H9 (cell line): ENCODE data around the gene WRAP73. TPM values are rescaled to one million over a fixed set of nuclear protein-coding genes. Genes with fewer than 3 reads are reported as not detected.

Experiments
- DNase-seq: peaks from one replicate; pipeline ENCODE4 v3.0.0-alpha.2; 2017
- H2AFZ ChIP-seq: one replicate; pipeline ENCODE4 v1.6.1; 2013; ENCODE audit warnings: mild to moderate bottlenecking, low read length, control low read depth, moderate library complexity
- H2AK5ac ChIP-seq: 2 replicates; pipeline ENCODE4 v1.6.1; 2013; ENCODE audit warnings: low read length, control low read depth, mixed read lengths; ENCODE audit not compliant: insufficient read length
- H2BK120ac ChIP-seq: one replicate; pipeline ENCODE4 v1.6.1; 2013; ENCODE audit warnings: low read depth, mild to moderate bottlenecking, low read length, control low read depth, inconsistent platforms; ENCODE audit not compliant: poor library complexity, severe bottlenecking
- H2BK12ac ChIP-seq: 2 replicates; pipeline ENCODE4 v1.6.1; 2013; ENCODE audit warnings: low read length, control low read depth, mixed read lengths, low read depth; ENCODE audit not compliant: insufficient read length
- H2BK15ac ChIP-seq: 2 replicates; pipeline ENCODE4 v1.6.1; 2013; ENCODE audit warnings: low read depth, low read length, control low read depth
- H2BK20ac ChIP-seq: one replicate; pipeline ENCODE4 v1.6.1; 2013; ENCODE audit warnings: low read depth, mild to moderate bottlenecking, low read length, control low read depth, inconsistent platforms; ENCODE audit not compliant: poor library complexity, severe bottlenecking
- H2BK5ac ChIP-seq: 2 replicates; pipeline ENCODE4 v1.6.1; 2013; ENCODE audit warnings: low read length, control low read depth, mixed read lengths; ENCODE audit not compliant: insufficient read length
- H3K14ac ChIP-seq: 2 replicates; pipeline ENCODE4 v1.6.1; 2013; ENCODE audit warnings: low read length, control low read depth; ENCODE audit not compliant: insufficient read depth
- H3K18ac ChIP-seq: 2 replicates; pipeline ENCODE4 v1.6.1; 2013; ENCODE audit warnings: low read depth, mild to moderate bottlenecking, mixed read lengths, low read length, control low read depth; ENCODE audit not compliant: insufficient read length
- H3K23ac ChIP-seq: 2 replicates; pipeline ENCODE4 v1.6.1; 2013; ENCODE audit warnings: low read length, control low read depth, mixed read lengths, low read depth; ENCODE audit not compliant: insufficient read length
- H3K23me2 ChIP-seq: 2 replicates; pipeline ENCODE4 v1.6.1; 2013; ENCODE audit warnings: low read depth, mild to moderate bottlenecking, mixed read lengths, low read length, control low read depth; ENCODE audit not compliant: insufficient read length, poor library complexity, severe bottlenecking
- H3K27ac ChIP-seq: 2 replicates; pipeline ENCODE4 v1.5.1; 2013; ENCODE audit warnings: low read length, control low read depth, mixed read lengths, low read depth; ENCODE audit not compliant: insufficient read length
- H3K27me3 ChIP-seq: 2 replicates; pipeline ENCODE4 v1.6.1; 2013; ENCODE audit warnings: low read length, control low read depth, inconsistent platforms; ENCODE audit not compliant: insufficient read depth
- H3K4ac ChIP-seq: 2 replicates; pipeline ENCODE4 v1.6.1; 2013; ENCODE audit warnings: low read depth, mild to moderate bottlenecking, control low read depth, inconsistent platforms, low read length, moderate library complexity
- H3K4me1 ChIP-seq: 2 replicates; pipeline ENCODE4 v1.6.1; 2013; ENCODE audit warnings: low read length, control low read depth, inconsistent platforms; ENCODE audit not compliant: insufficient read depth
- H3K4me2 ChIP-seq: 2 replicates; pipeline ENCODE4 v1.6.1; 2013; ENCODE audit warnings: low read length, control low read depth, mixed read lengths; ENCODE audit not compliant: insufficient read length, insufficient read depth
- H3K56ac ChIP-seq: 2 replicates; pipeline ENCODE4 v1.6.1; 2013; ENCODE audit warnings: low read depth, mild to moderate bottlenecking, mixed read lengths, low read length, control low read depth; ENCODE audit not compliant: insufficient read length
- H3K79me1 ChIP-seq: 2 replicates; pipeline ENCODE4 v1.6.1; 2013; ENCODE audit warnings: low read depth, mild to moderate bottlenecking, moderate library complexity, low read length, control low read depth, inconsistent platforms; ENCODE audit not compliant: insufficient read depth, poor library complexity, severe bottlenecking
- H3K79me2 ChIP-seq: 2 replicates; pipeline ENCODE4 v1.6.1; 2013; ENCODE audit warnings: low read length, control low read depth, inconsistent platforms; ENCODE audit not compliant: insufficient read depth
- H3K9ac ChIP-seq: 2 replicates; pipeline ENCODE4 v1.6.1; 2013; ENCODE audit warnings: low read length, control low read depth, mixed read lengths; ENCODE audit not compliant: insufficient read length; ENCODE audit errors: extremely low read depth
- H3K9me3 ChIP-seq: one replicate; pipeline ENCODE4 v1.6.1; 2013; ENCODE audit warnings: low read depth, low read length, inconsistent platforms; ENCODE audit not compliant: control insufficient read depth
- H3T11ph ChIP-seq: one replicate; pipeline ENCODE4 v1.6.1; 2013; ENCODE audit warnings: mild to moderate bottlenecking, low read length, control low read depth, inconsistent platforms
- H4K20me1 ChIP-seq: one replicate; pipeline ENCODE4 v1.6.1; 2013; ENCODE audit not compliant: control insufficient read depth, insufficient read length, insufficient read depth
- H4K5ac ChIP-seq: 2 replicates; pipeline ENCODE4 v1.6.1; 2013; ENCODE audit warnings: low read depth, mild to moderate bottlenecking, mixed read lengths, low read length, control low read depth; ENCODE audit not compliant: insufficient read length
- H4K8ac ChIP-seq: replicated peaks from 2 replicates; pipeline ENCODE4 v1.6.1; 2013; ENCODE audit warnings: low read length, control low read depth, mixed read lengths, low read depth; ENCODE audit not compliant: insufficient read length
- H4K91ac ChIP-seq: 2 replicates; pipeline ENCODE4 v1.6.1; 2013; ENCODE audit warnings: low read depth, mild to moderate bottlenecking, moderate library complexity, mixed read lengths, low read length, control low read depth; ENCODE audit not compliant: insufficient read length
- H3K27ac Mint-ChIP-seq, 3 experiments: 2 replicates in 2 of 3; 3 replicates in 1 of 3; pipeline ENCODE4 v1.8.0; 2020 to 2021; ENCODE audit warnings: mixed read lengths in 3 of 3, mild to moderate bottlenecking in 1 of 3, moderate library complexity in 1 of 3
- H3K27me3 Mint-ChIP-seq: 2 replicates; pipeline ENCODE4 v1.8.0; 2021; ENCODE audit warnings: low read depth, mild to moderate bottlenecking, moderate library complexity, mixed read lengths
- H3K36me3 Mint-ChIP-seq, 3 experiments: 2 replicates in 2 of 3; 3 replicates in 1 of 3; pipeline ENCODE4 v1.8.0; 2020 to 2021; ENCODE audit warnings: low read depth in 3 of 3, mixed read lengths in 3 of 3; ENCODE audit not compliant: insufficient read depth in 1 of 3
- H3K4me1 Mint-ChIP-seq, 2 experiments: 2 replicates each; pipeline ENCODE4 v1.8.0; 2020; ENCODE audit warnings: mixed read lengths in 2 of 2
- H3K4me3 Mint-ChIP-seq, 2 experiments: 2 replicates in 1 of 2; 3 replicates in 1 of 2; pipeline ENCODE4 v1.8.0; 2020 to 2021; ENCODE audit warnings: mild to moderate bottlenecking in 2 of 2, mixed read lengths in 2 of 2, moderate library complexity in 1 of 2
- H3K9me3 Mint-ChIP-seq, 2 experiments: 2 replicates in 1 of 2; 3 replicates in 1 of 2; pipeline ENCODE4 v1.8.0; 2020; ENCODE audit warnings: mild to moderate bottlenecking in 2 of 2, mixed read lengths in 2 of 2, moderate library complexity in 1 of 2
- CTCF ChIP-seq: fragments of 200-600 bp; sonication (generic); conservative IDR thresholded peaks from 3 replicates; pipeline ENCODE4 v1.8.0; 2021; ENCODE audit warnings: antibody characterized with exemption, mild to moderate bottlenecking
- WGBS: extraction: QIAGEN DNeasy Blood & Tissue Kit; methylation state at CpG from one replicate; pipeline ENCODE4 v1.1.7; 2013; ENCODE audit warnings: missing lambda C conversion rate, low lambda C conversion rate, mixed read lengths; ENCODE audit not compliant: insufficient read length; ENCODE audit errors: extremely low coverage; 5-methylcytosine and 5-hydroxymethylcytosine counted together
- total RNA-seq: library from RNA; stranded (reverse); gene quantifications from 2 replicates; pipeline ENCODE4 v1.2.1, GENCODE V29; 2021

WRAP73 gene
- total RNA-seq, 1 experiment from 2014 or later, result 28.4 TPM

DNA sequence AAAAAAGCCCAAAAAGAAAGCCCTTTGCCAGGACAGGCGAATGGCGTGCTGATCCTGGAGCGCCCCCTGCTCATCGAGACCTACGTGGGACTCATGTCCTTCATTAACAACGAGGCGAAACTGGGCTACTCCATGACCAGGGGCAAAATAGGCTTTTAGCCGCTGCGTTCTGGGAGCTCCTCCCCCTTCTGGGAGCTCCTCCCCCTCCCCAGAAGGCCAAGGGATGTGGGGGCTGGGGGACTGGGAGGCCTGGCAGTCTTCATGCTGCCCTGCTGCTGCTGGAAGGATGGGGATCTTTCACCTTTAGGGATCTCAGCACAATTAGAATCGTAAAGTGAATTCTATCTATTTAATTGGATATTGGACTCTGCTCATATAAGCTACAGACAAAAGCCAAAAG lies 21.5 kb downstream of the WRAP73 start:
- peaks cover 5% of the 10 kb centered on the region for H3K27me3 Mint-ChIP-seq

More for the DNA sequence above, 21.5 kb downstream of the WRAP73 start:
- no peak overlapping the region for H3K23ac ChIP-seq
- no peak overlapping the region for H3K27ac ChIP-seq
- H4K8ac ChIP-seq, result no peak overlapping the region
- no peak overlapping the region for H2AK5ac ChIP-seq
- H3K27me3 ChIP-seq, result no peaks in the 10 kb centered on the region
- H3K4ac ChIP-seq, result no peak overlapping the region
- no peak overlapping the region for H2BK20ac ChIP-seq
- no peak overlapping the region for H2BK5ac ChIP-seq
- no peak overlapping the region for H3K18ac ChIP-seq
- H3K56ac ChIP-seq, result no peak overlapping the region
- no peaks in the 10 kb centered on the region for H3K79me1 ChIP-seq
- no peaks in the 10 kb centered on the region for H3K4me1 ChIP-seq
- no peak overlapping the region for H2BK120ac ChIP-seq
- H3K23me2 ChIP-seq, result peaks cover 9% of the 10 kb centered on the region
- no peak overlapping the region for H2AFZ ChIP-seq
- no peak overlapping the region for H4K91ac ChIP-seq
- no peak overlapping the region for H3K4me2 ChIP-seq
- no peak overlapping the region for H3K9ac ChIP-seq
- H3K14ac ChIP-seq, result no peak overlapping the region
- TF ChIP-seq CTCF, result no peak
- H4K20me1 ChIP-seq, result no peaks in the 10 kb centered on the region
- Mint-ChIP-seq H3K4me3 (no peak overlapping the region), H3K27ac (no peak overlapping the region), H3K4me1 (peaks cover 14 to 29% of the 10 kb centered on the region in 2 experiments), H3K9me3 (no peaks in the 10 kb centered on the region), H3K36me3 (peaks cover 4 to 39% (median 37%) of the 10 kb centered on the region in 3 experiments; a peak in 6 of 7 replicates)
- WGBS, result no CpG with 5 or more reads among the region's 10 CpGs
- H4K5ac ChIP-seq, result no peak overlapping the region
- H2BK12ac ChIP-seq, result no peak overlapping the region
- no peak for DNase-seq
- H3K9me3 ChIP-seq, result no peaks in the 10 kb centered on the region
- H3K79me2 ChIP-seq, result no peaks in the 10 kb centered on the region
- H2BK15ac ChIP-seq, result no peak overlapping the region
- no peak overlapping the region for H3T11ph ChIP-seq
